GM23338 (cell line): Measurements from ENCODE around the gene PTGDS. TPM values are rescaled to one million over a fixed set of nuclear protein-coding genes. Genes with fewer than 3 reads are reported as not detected.

Experiments used
- ATAC-seq: fragments of 200-7000 bp; cut with Tn5 transposase; 3 replicates; pipeline ENCODE4 v1.9.1; 2020
- DNase-seq: peaks from one replicate; pipeline ENCODE4 v3.0.0-alpha.2; 2015; ENCODE audit warnings: low spot score
- H2AFZ ChIP-seq: fragments of 200-600 bp; sonication (generic); 2 replicates; pipeline ENCODE4 v1.8.0; 2016; ENCODE audit warnings: antibody characterized with exemption, mild to moderate bottlenecking, moderate library complexity
- H3F3A ChIP-seq: fragments of 200-600 bp; sonication (generic); replicated peaks from 2 replicates; pipeline ENCODE4 v1.8.0; 2017; ENCODE audit warnings: antibody characterized with exemption, mixed run types, low read depth
- H3K27ac ChIP-seq: fragments of 200-600 bp; sonication (generic); 2 replicates; pipeline ENCODE4 v1.6.1; 2016; ENCODE audit warnings: low read depth
- H3K27me3 ChIP-seq: fragments of 200-600 bp; sonication (generic); 2 replicates; pipeline ENCODE4 v1.8.0; 2016; ENCODE audit warnings: mild to moderate bottlenecking, mixed run types, moderate library complexity; ENCODE audit not compliant: insufficient read depth
- H3K36me3 ChIP-seq: fragments of 200-600 bp; sonication (generic); 2 replicates; pipeline ENCODE4 v1.8.0; 2016; ENCODE audit warnings: mild to moderate bottlenecking; ENCODE audit not compliant: insufficient read depth
- H3K4me1 ChIP-seq: fragments of 200-600 bp; sonication (generic); 2 replicates; pipeline ENCODE4 v1.8.0; 2016; ENCODE audit warnings: mild to moderate bottlenecking, moderate library complexity; ENCODE audit not compliant: insufficient read depth
- H3K4me2 ChIP-seq: fragments of 200-600 bp; sonication (generic); 2 replicates; pipeline ENCODE4 v1.7.1; 2017; ENCODE audit warnings: mixed run types
- H3K4me3 ChIP-seq: fragments of 200-600 bp; sonication (generic); 2 replicates; pipeline ENCODE4 v1.6.1; 2016; ENCODE audit warnings: mixed run types
- H3K79me2 ChIP-seq: fragments of 200-600 bp; sonication (generic); replicated peaks from 2 replicates; pipeline ENCODE4 v1.8.0; 2017; ENCODE audit warnings: mild to moderate bottlenecking; ENCODE audit not compliant: insufficient read depth
- H3K9me2 ChIP-seq: fragments of 200-600 bp; sonication (generic); 2 replicates; pipeline ENCODE4 v1.8.0; 2017; ENCODE audit not compliant: insufficient read depth
- H4K20me1 ChIP-seq: fragments of 200-600 bp; sonication (generic); replicated peaks from 2 replicates; pipeline ENCODE4 v1.8.0; 2017; ENCODE audit warnings: mild to moderate bottlenecking; ENCODE audit not compliant: insufficient read depth
- H3K27ac Mint-ChIP-seq: 2 replicates; pipeline ENCODE4 v1.8.0; 2020; ENCODE audit warnings: inconsistent platforms, mild to moderate bottlenecking, moderate library complexity, mixed read lengths
- H3K27me3 Mint-ChIP-seq: 3 replicates; pipeline ENCODE4 v1.8.0; 2022; ENCODE audit warnings: low read depth, mild to moderate bottlenecking, moderate library complexity, mixed read lengths, inconsistent platforms; ENCODE audit not compliant: insufficient read depth, poor library complexity
- H3K36me3 Mint-ChIP-seq: 3 replicates; pipeline ENCODE4 v1.8.0; 2021; ENCODE audit warnings: low read depth, mild to moderate bottlenecking, inconsistent platforms, moderate library complexity, mixed read lengths
- H3K4me1 Mint-ChIP-seq: 3 replicates; pipeline ENCODE4 v1.8.0; 2020; ENCODE audit warnings: mild to moderate bottlenecking, inconsistent platforms, mixed read lengths
- H3K4me3 Mint-ChIP-seq: 3 replicates; pipeline ENCODE4 v1.8.0; 2021; ENCODE audit warnings: moderate library complexity, mild to moderate bottlenecking, inconsistent platforms, mixed read lengths
- H3K9me3 Mint-ChIP-seq: 3 replicates; pipeline ENCODE4 v1.8.0; 2020; ENCODE audit warnings: moderate library complexity, mild to moderate bottlenecking, inconsistent platforms, mixed read lengths
- CREB1 ChIP-seq: fragments of 250-450 bp; sonication (Bioruptor Pico); IDR thresholded peaks from 2 replicates; pipeline ENCODE4 v1.5.0; 2020; ENCODE audit warnings: low read depth, mild to moderate bottlenecking, moderate library complexity
- CTCF ChIP-seq, 2 experiments: fragments of 200-600 bp in 1 of 2; sonication (generic) in 1 of 2; conservative IDR thresholded peaks; 2 replicates each; pipeline versions ENCODE4 v1.5.1 to v1.6.1; 2016 to 2017; ENCODE audit warnings: antibody characterized with exemption in 2 of 2, low read depth in 2 of 2, mild to moderate bottlenecking in 2 of 2, moderate library complexity in 1 of 2
- ETS1 ChIP-seq: IDR thresholded peaks from 2 replicates; pipeline ENCODE4 v1.6.1; 2016; ENCODE audit warnings: antibody characterized with exemption
- EZH2 ChIP-seq: fragments of 200-600 bp; sonication (generic); IDR thresholded peaks from one replicate; pipeline ENCODE4 v1.8.0; 2017; ENCODE audit warnings: antibody characterized with exemption, mild to moderate bottlenecking, low read depth; ENCODE audit not compliant: unreplicated experiment
- EZH2phosphoT487 ChIP-seq: fragments of 200-600 bp; sonication (generic); IDR thresholded peaks from one replicate; pipeline ENCODE4 v1.8.1; 2018; ENCODE audit warnings: antibody characterized with exemption; ENCODE audit not compliant: unreplicated experiment
- JUNB ChIP-seq: IDR thresholded peaks from one replicate; pipeline ENCODE4 v1.6.1; 2016; ENCODE audit warnings: antibody characterized with exemption; ENCODE audit not compliant: unreplicated experiment
- NANOG ChIP-seq: IDR thresholded peaks from 2 replicates; pipeline ENCODE4 v1.6.1; 2016; ENCODE audit warnings: antibody characterized with exemption, borderline replicate concordance
- REST ChIP-seq: IDR thresholded peaks from one replicate; pipeline ENCODE4 v1.6.1; 2018; ENCODE audit warnings: antibody characterized with exemption; ENCODE audit not compliant: unreplicated experiment
- STAT1 ChIP-seq: IDR thresholded peaks from one replicate; pipeline ENCODE4 v1.6.1; 2016; ENCODE audit warnings: antibody characterized with exemption; ENCODE audit not compliant: unreplicated experiment
- ZNF114 ChIP-seq: fragments of 250-450 bp; sonication (Bioruptor Pico); IDR thresholded peaks from 2 replicates; pipeline ENCODE4 v1.5.0; 2020; ENCODE audit warnings: mild to moderate bottlenecking, moderate library complexity
- ZNF331 ChIP-seq: fragments of 250-450 bp; sonication (Bioruptor Pico); IDR thresholded peaks from 2 replicates; pipeline ENCODE4 v1.5.0; 2020; ENCODE audit warnings: low read depth, mild to moderate bottlenecking, moderate library complexity
- ZNF462 ChIP-seq: fragments of 250-450 bp; sonication (Bioruptor Pico); IDR thresholded peaks from 2 replicates; pipeline ENCODE4 v1.5.0; 2020; ENCODE audit warnings: mild to moderate bottlenecking, moderate library complexity
- polyA plus RNA-seq: library from polyadenylated mRNA; unstranded; fragments of >200 nt; fragmentation: Nextera tagmentation; extraction: Ambion mirVana; gene quantifications from 2 replicates; pipeline ENCODE4 v1.2.1, GENCODE V29; 2016
- total RNA-seq: library from RNA; depleted of rRNA; stranded (reverse); fragments of >200 nt; shearing (Covaris generic); gene quantifications from 2 replicates; pipeline ENCODE4 v1.2.3, GENCODE V29; 2014

Gene PTGDS
- total and polyA plus RNA-seq, 2 experiments from 2014 or later = 1.9 to 3.1 TPM

GRCh38 chr9:136978865-136979544, 1.7 kb downstream of the PTGDS start:
- ATAC-seq (peak; percentile 26), DNase-seq (peak; percentile 90)
- Histone ChIP-seq H3K4me2 (peak overlapping the region; percentile 64; the same call in 1 of the 2 replicates), H2AFZ (0 out of 2 replicates have a peak overlapping the region, but pooled peaks have one; percentile 52), H3K9me2 (no peaks in the 10 kb centered on the region), H3K27ac (no peak overlapping the region), H3F3A (no peaks in the 10 kb centered on the region), H3K27me3 (peaks cover 4% of the 10 kb centered on the region), H3K36me3 (no peaks in the 10 kb centered on the region), H4K20me1 (no peaks in the 10 kb centered on the region), H3K4me3 (peak overlapping the region; percentile 36; the same call in 1 of the 2 replicates), H3K79me2 (no peaks in the 10 kb centered on the region), H3K4me1 (no peaks in the 10 kb centered on the region)
- peaks cover 11% of the 10 kb centered on the region for H3K27me3 Mint-ChIP-seq
- H3K4me1 Mint-ChIP-seq = peaks cover 2% of the 10 kb centered on the region; the same call in 2 of the 3 replicates
- no peak overlapping the region for H3K27ac Mint-ChIP-seq
- TF ChIP-seq ZNF462 (CRISPR knock-in tag) = no peak
- no peak for TF ChIP-seq EZH2
- TF ChIP-seq REST = no peak
- TF ChIP-seq EZH2phosphoT487 = no peak
- no peak for TF ChIP-seq ZNF331 (CRISPR knock-in tag)
- TF ChIP-seq CREB1 (CRISPR knock-in tag) = no peak
- TF ChIP-seq CTCF (conservative IDR thresholded peaks at IDR 0.05; ENCODE audit: low read depth in 2 of 2) = no peak
- TF ChIP-seq JUNB = no peak
- no peak for TF ChIP-seq ETS1
- no peak for TF ChIP-seq STAT1
- TF ChIP-seq ZNF114 (CRISPR knock-in tag) = no peak
- no peak for TF ChIP-seq NANOG
- H3K36me3 Mint-ChIP-seq = no peaks in the 10 kb centered on the region
- H3K9me3 Mint-ChIP-seq = no peaks in the 10 kb centered on the region
- H3K4me3 Mint-ChIP-seq = no peak overlapping the region
